HS-27A (cell line): Measurements from ENCODE around the gene CD79B.
"Not testable (repeated sequence)": the region's sequence is repeated elsewhere in the genome, so short reads cannot be mapped to it uniquely, and the experiment has no call there.

ENCODE experiments used
- DNase-seq: peaks from one replicate; pipeline ENCODE4 v3.0.0-alpha.2; 2012; ENCODE audit warnings: low read depth, missing footprints

The CD79B gene

GRCh38 chr17:63909586-63909985 is 22.5 kb downstream of the CD79B start:
- not testable (repeated sequence) for DNase-seq

- not testable (repeated sequence) for DNase-seq
Measured at GRCh38 chr17:63907161-63907778, 24.9 kb downstream of the CD79B start.

- DNase-seq = not testable (repeated sequence)
Measured at GRCh38 chr17:63904796-63905195, 27.3 kb downstream of the CD79B start.

- DNase-seq = not testable (repeated sequence)
Measured at GRCh38 chr17:63903787-63904201, 28.3 kb downstream of the CD79B start.

GRCh38 chr17:63901971-63902370 is 30.2 kb downstream of the CD79B start:
- not testable (repeated sequence) for DNase-seq

- not testable (repeated sequence) for DNase-seq
Measured at GRCh38 chr17:63898899-63899798, 33.0 kb downstream of the CD79B start.

GRCh38 chr17:63896524-63897354 is 35.4 kb downstream of the CD79B start, which contains the start of gene CSH1:
CSH1 (minus strand) TSS chr17:63896574; CDS start chr17:63896511, 63 bp downstream.
- DNase-seq = not testable (repeated sequence)

GRCh38 chr17:63894821-63895220 is 37.3 kb downstream of the CD79B start:
- not testable (repeated sequence) for DNase-seq

- DNase-seq = not testable (repeated sequence)
Measured at GRCh38 chr17:63894021-63894420, 38.1 kb downstream of the CD79B start.

GRCh38 chr17:63892316-63893037 is 39.7 kb downstream of the CD79B start:
- DNase-seq = not testable (repeated sequence)

GRCh38 chr17:63889026-63889848 is 42.9 kb downstream of the CD79B start:
- DNase-seq = not testable (repeated sequence)

GRCh38 chr17:63885119-63885518 is 47.0 kb downstream of the CD79B start:
- not testable (repeated sequence) for DNase-seq

- not testable (repeated sequence) for DNase-seq
Measured at GRCh38 chr17:63882626-63883126, 49.5 kb downstream of the CD79B start.

- no peak for DNase-seq
Measured at GRCh38 chr17:63881935-63882601, 50.1 kb downstream of the CD79B start, which contains the start of gene GH2. GH2 (minus strand) TSS chr17:63881944; CDS start chr17:63881801, 143 bp downstream.

GRCh38 chr17:63881337-63881736 is 50.8 kb downstream of the CD79B start:
- DNase-seq = not testable (repeated sequence)

GRCh38 chr17:63880706-63881105 is 51.4 kb downstream of the CD79B start:
- no peak for DNase-seq
